GM12864 (cell line): ENCODE measurements around the gene ATG14.

ENCODE experiments used
- DNase-seq: peaks from one replicate; pipeline ENCODE4 v3.0.0-alpha.2; 2011; ENCODE audit warnings: low read depth
- H3K4me3 ChIP-seq: 2 replicates; pipeline ENCODE4 v1.5.1; 2011; ENCODE audit warnings: mild to moderate bottlenecking, low read depth, low read length, control low read depth
- CTCF ChIP-seq: IDR thresholded peaks from 2 replicates; pipeline ENCODE4 v1.5.1; 2011; ENCODE audit warnings: low read depth, mild to moderate bottlenecking, moderate library complexity, low read length, control low read depth, inconsistent platforms; ENCODE audit errors: missing control alignments

The ATG14 gene

GRCh38 chr14:55441286-55441685 lies 29.7 kb upstream of the ATG14 start:
- no peak for DNase-seq
- TF ChIP-seq CTCF, result no peak
- H3K4me3 ChIP-seq, result no peak overlapping the region

- no peak for TF ChIP-seq CTCF
- H3K4me3 ChIP-seq, result no peak within 1 kb of the TSS
- no peak for DNase-seq
These were observed 28.8 kb upstream of the ATG14 start, which contains the start of gene TBPL2 for GRCh38 chr14:55440385-55440784. Gene TBPL2, minus strand, starts transcription at chr14:55440616. Its CDS starts 167 bp downstream, at chr14:55440449.

- DNase-seq, result no peak
- no peak overlapping the region for H3K4me3 ChIP-seq
- TF ChIP-seq CTCF, result peak; percentile 43
These were observed 26.5 kb upstream of the ATG14 start for GRCh38 chr14:55438066-55438683.

GRCh38 chr14:55436931-55437330 lies 25.3 kb upstream of the ATG14 start:
- no peak overlapping the region for H3K4me3 ChIP-seq
- no peak for DNase-seq
- TF ChIP-seq CTCF, result no peak

GRCh38 chr14:55436519-55436918 lies 24.9 kb upstream of the ATG14 start:
- DNase-seq, result no peak
- no peak for TF ChIP-seq CTCF
- no peak overlapping the region for H3K4me3 ChIP-seq

GRCh38 chr14:55434805-55435174 lies 23.2 kb upstream of the ATG14 start:
- no peak for DNase-seq
- TF ChIP-seq CTCF, result no peak
- H3K4me3 ChIP-seq, result no peak overlapping the region
